ENCODE results near the gene KCTD20. TPM values are rescaled to one million over a fixed set of nuclear protein-coding genes. Genes with fewer than 3 reads are reported as not detected.
"Not testable (repeated sequence)": the region's sequence is repeated elsewhere in the genome, so short reads cannot be mapped to it uniquely, and the experiment has no call there.

Gene KCTD20
- polyA plus RNA-seq, 1 donor (not counting 4 experiments of a cell fraction or from before 2014, with no cell fraction given): 31.8 TPM

DNA sequence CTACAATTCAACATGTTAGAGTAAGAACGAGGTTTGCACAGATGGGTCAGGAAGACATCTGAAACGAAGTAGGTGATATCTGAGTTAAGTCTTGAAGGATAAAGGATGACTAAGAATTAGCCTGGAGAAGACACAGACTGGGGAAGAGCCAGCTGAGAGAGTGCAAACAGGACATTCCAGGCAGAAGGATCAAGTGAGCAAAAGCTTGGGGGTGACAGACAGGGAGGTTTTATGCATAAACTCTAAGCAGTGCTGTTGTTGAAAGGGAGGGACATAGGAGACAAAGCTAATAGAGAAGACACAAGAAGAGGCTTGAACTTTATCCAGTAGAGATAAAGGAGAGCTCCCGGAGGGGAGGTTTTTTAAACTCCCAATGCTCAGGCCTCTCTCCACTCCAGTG, 40.3 kb upstream of the KCTD20 start:
- no peaks in the 10 kb centered on the region for H4K20me1 ChIP-seq (ENCODE audit: control insufficient read depth, extremely low read depth, insufficient read depth, low read length)
- no peaks in the 10 kb centered on the region for H3K79me2 ChIP-seq (ENCODE audit: control insufficient read depth, insufficient read depth, low read length)
- no peaks in the 10 kb centered on the region for H3K9me1 ChIP-seq (ENCODE audit: control insufficient read depth, extremely low read depth, insufficient read depth, low read length)
- dilution Hi-C loops (cut with MboI; ENCODE audit: extremely low pct_ligation_motif_present, low sequenced_read_pairs): no loop called here
- no peak for FAIRE-seq
- no peak for DNase-seq (ENCODE audit: low read depth, low spot score)
- TF ChIP-seq, protein P1, sequence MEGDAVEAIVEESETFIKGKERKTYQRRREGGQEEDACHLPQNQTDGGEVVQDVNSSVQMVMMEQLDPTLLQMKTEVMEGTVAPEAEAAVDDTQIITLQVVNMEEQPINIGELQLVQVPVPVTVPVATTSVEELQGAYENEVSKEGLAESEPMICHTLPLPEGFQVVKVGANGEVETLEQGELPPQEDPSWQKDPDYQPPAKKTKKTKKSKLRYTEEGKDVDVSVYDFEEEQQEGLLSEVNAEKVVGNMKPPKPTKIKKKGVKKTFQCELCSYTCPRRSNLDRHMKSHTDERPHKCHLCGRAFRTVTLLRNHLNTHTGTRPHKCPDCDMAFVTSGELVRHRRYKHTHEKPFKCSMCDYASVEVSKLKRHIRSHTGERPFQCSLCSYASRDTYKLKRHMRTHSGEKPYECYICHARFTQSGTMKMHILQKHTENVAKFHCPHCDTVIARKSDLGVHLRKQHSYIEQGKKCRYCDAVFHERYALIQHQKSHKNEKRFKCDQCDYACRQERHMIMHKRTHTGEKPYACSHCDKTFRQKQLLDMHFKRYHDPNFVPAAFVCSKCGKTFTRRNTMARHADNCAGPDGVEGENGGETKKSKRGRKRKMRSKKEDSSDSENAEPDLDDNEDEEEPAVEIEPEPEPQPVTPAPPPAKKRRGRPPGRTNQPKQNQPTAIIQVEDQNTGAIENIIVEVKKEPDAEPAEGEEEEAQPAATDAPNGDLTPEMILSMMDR (optimal IDR thresholded peaks at IDR 0.05 in 1 of 3, IDR thresholded peaks at IDR 0.05 in 1 of 3, conservative IDR thresholded peaks at IDR 0.05 in 1 of 3; ENCODE audit: extremely low read depth in 1 of 3, insufficient read depth in 2 of 3, low read length in 3 of 3): no peak
- no peak for TF ChIP-seq EZH2 (IDR thresholded peaks at IDR 0.05; ENCODE audit: low read length)
- H2AFZ ChIP-seq (ENCODE audit: control insufficient read depth, low read length): no peak overlapping the region
- no peak overlapping the region for H3K9ac ChIP-seq (ENCODE audit: control insufficient read depth, extremely low read depth, insufficient read depth, low read length)
- no peak overlapping the region for H3K4me3 ChIP-seq (ENCODE audit: control insufficient read depth in 2 of 3, extremely low read depth in 1 of 3, insufficient read depth in 2 of 3, low read depth in 1 of 3, low read length in 3 of 3)
- H3K27me3 ChIP-seq (ENCODE audit: control insufficient read depth, extremely low read depth, insufficient read depth, low read length): no peaks in the 10 kb centered on the region
- H3K27ac ChIP-seq (ENCODE audit: control insufficient read depth, insufficient read depth, low read length): no peak overlapping the region
- no peaks in the 10 kb centered on the region for H3K4me1 ChIP-seq (ENCODE audit: control insufficient read depth, extremely low read depth, insufficient read depth, low read length)
- H3K36me3 ChIP-seq (ENCODE audit: control insufficient read depth in 2 of 2, extremely low read depth in 1 of 2, insufficient read depth in 2 of 2, low read length in 2 of 2): no peaks in the 10 kb centered on the region
- H3K4me2 ChIP-seq (ENCODE audit: control insufficient read depth, extremely low read depth, insufficient read depth, low read depth, low read length): no peak overlapping the region
- no peaks in the 10 kb centered on the region for H3K9me3 ChIP-seq (ENCODE audit: control insufficient read depth, low read depth, low read length)

DNA sequence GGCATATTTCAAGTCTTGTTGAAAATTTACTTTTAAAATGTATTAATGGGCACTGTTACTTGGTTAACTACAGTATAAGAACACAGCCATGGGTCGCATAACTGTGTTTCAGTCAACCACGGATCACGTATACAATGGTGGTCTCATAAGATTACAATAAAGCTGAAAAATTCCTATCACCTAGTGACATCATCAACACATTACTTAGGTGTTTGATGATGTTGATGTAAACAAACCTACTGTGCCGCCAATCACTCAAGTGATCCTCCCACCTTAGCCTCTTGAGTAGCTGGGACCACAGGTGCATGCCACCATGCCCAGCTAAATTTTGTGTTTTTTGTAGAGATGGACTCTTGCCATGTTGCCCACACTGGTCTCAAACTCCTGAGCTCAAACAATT, 38.6 kb upstream of the KCTD20 start:
- no peaks in the 10 kb centered on the region for H3K9me1 ChIP-seq (ENCODE audit: control insufficient read depth, extremely low read depth, insufficient read depth, low read length)
- no peaks in the 10 kb centered on the region for H3K36me3 ChIP-seq (ENCODE audit: control insufficient read depth in 2 of 2, extremely low read depth in 1 of 2, insufficient read depth in 2 of 2, low read length in 2 of 2)
- H3K9me3 ChIP-seq (ENCODE audit: control insufficient read depth, low read depth, low read length): no peaks in the 10 kb centered on the region
- no peaks in the 10 kb centered on the region for H4K20me1 ChIP-seq (ENCODE audit: control insufficient read depth, extremely low read depth, insufficient read depth, low read length)
- no peak overlapping the region for H3K27ac ChIP-seq (ENCODE audit: control insufficient read depth, insufficient read depth, low read length)
- no peak overlapping the region for H3K4me2 ChIP-seq (ENCODE audit: control insufficient read depth, extremely low read depth, insufficient read depth, low read depth, low read length)
- DNase-seq (ENCODE audit: low read depth, low spot score): no peak
- H3K4me1 ChIP-seq (ENCODE audit: control insufficient read depth, extremely low read depth, insufficient read depth, low read length): no peaks in the 10 kb centered on the region
- no peak for TF ChIP-seq EZH2 (IDR thresholded peaks at IDR 0.05; ENCODE audit: low read length)
- TF ChIP-seq, protein P1 (optimal IDR thresholded peaks at IDR 0.05 in 1 of 3, IDR thresholded peaks at IDR 0.05 in 1 of 3, conservative IDR thresholded peaks at IDR 0.05 in 1 of 3; ENCODE audit: extremely low read depth in 1 of 3, insufficient read depth in 2 of 3, low read length in 3 of 3): no peak
- no peak overlapping the region for H3K9ac ChIP-seq (ENCODE audit: control insufficient read depth, extremely low read depth, insufficient read depth, low read length)
- H3K27me3 ChIP-seq (ENCODE audit: control insufficient read depth, extremely low read depth, insufficient read depth, low read length): no peaks in the 10 kb centered on the region
- no peaks in the 10 kb centered on the region for H3K79me2 ChIP-seq (ENCODE audit: control insufficient read depth, insufficient read depth, low read length)
- H3K4me3 ChIP-seq (ENCODE audit: control insufficient read depth in 2 of 3, extremely low read depth in 1 of 3, insufficient read depth in 2 of 3, low read depth in 1 of 3, low read length in 3 of 3): no peak overlapping the region
- no peak overlapping the region for H2AFZ ChIP-seq (ENCODE audit: control insufficient read depth, low read length)
- FAIRE-seq: no peak
- dilution Hi-C loops (cut with MboI; ENCODE audit: extremely low pct_ligation_motif_present, low sequenced_read_pairs): no loop called here

DNA sequence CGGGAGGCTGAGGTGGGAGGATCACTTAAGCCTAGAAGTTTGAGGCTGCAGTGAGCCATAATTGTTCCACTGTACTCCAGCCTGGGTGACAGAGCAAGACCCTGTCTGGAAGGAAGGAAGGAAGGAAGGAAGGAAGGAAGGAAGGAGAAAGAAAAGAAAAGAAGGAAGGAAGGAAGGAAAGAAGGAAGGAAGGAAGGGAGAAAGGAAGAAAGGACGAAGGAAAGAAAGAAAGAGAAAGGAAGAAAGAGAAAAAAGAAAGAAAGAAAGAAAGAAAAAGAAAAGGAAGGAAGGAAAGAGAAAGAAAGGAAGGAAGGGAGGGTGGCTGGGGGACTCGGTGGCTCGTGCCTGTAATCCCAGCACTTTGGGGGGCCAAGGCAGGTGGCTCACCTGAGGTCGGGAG, 33.1 kb upstream of the KCTD20 start:
- H3K4me1 ChIP-seq (ENCODE audit: control insufficient read depth, extremely low read depth, insufficient read depth, low read length); dilution Hi-C loops (cut with MboI; ENCODE audit: extremely low pct_ligation_motif_present, low sequenced_read_pairs); H3K9me3 ChIP-seq (ENCODE audit: control insufficient read depth, low read depth, low read length); FAIRE-seq; H3K4me3 ChIP-seq (ENCODE audit: control insufficient read depth in 2 of 3, extremely low read depth in 1 of 3, insufficient read depth in 2 of 3, low read depth in 1 of 3, low read length in 3 of 3); H3K27me3 ChIP-seq (ENCODE audit: control insufficient read depth, extremely low read depth, insufficient read depth, low read length); H2AFZ ChIP-seq (ENCODE audit: control insufficient read depth, low read length); H3K9ac ChIP-seq (ENCODE audit: control insufficient read depth, extremely low read depth, insufficient read depth, low read length); H3K4me2 ChIP-seq (ENCODE audit: control insufficient read depth, extremely low read depth, insufficient read depth, low read depth, low read length); H3K79me2 ChIP-seq (ENCODE audit: control insufficient read depth, insufficient read depth, low read length); H3K36me3 ChIP-seq (ENCODE audit: control insufficient read depth in 2 of 2, extremely low read depth in 1 of 2, insufficient read depth in 2 of 2, low read length in 2 of 2); H4K20me1 ChIP-seq (ENCODE audit: control insufficient read depth, extremely low read depth, insufficient read depth, low read length); H3K27ac ChIP-seq (ENCODE audit: control insufficient read depth, insufficient read depth, low read length); DNase-seq (ENCODE audit: low read depth, low spot score); H3K9me1 ChIP-seq (ENCODE audit: control insufficient read depth, extremely low read depth, insufficient read depth, low read length): not testable (repeated sequence)
